Measurements from ENCODE around the gene FZD2. TPM values are rescaled to one million over a fixed set of nuclear protein-coding genes. Genes with fewer than 3 reads are reported as not detected.

FZD2 gene
- total RNA-seq, 2 donors from 2014 or later, result 3.3 to 10.1 TPM

DNA sequence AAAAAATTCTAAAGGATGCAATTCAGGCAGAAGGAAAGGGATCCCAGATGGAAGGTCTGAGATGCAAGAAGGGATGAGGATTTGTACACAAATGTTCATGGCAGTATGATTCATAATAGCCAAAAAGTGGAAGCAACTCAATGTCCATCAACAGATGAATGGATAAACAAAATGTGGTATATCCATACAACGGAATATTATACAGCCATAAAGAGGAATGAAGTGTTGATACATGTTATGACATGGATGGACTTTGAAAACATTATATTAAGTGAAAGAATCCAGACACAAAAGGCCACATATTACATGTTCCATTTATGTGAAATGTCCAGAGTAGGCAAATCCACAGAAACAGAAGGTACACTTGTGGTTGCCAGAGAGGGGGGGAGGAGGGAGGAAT, 30.2 kb upstream of the FZD2 start:
- TF ChIP-seq POLR2A (IDR thresholded peaks at IDR 0.05) (no peak), POLR2AphosphoS5 (IDR thresholded peaks at IDR 0.05) (no peak), CTCF (IDR thresholded peaks at IDR 0.05) (no peak)
- WGBS, result 95% methylated on average over 1 of the region's 1 CpG
- intact Hi-C loops (cut with DNase I), result no loop called here
- Histone ChIP-seq H3K4me3 (no peak overlapping the region), H3K9me3 (no peaks in the 10 kb centered on the region), H3K27me3 (replicated peaks; ENCODE audit: insufficient read depth) (no peaks in the 10 kb centered on the region), H3K4me1 (replicated peaks) (no peaks in the 10 kb centered on the region), H3K36me3 (no peaks in the 10 kb centered on the region), H3K27ac (no peak overlapping the region)
- DNase-seq (ENCODE audit: low spot score), result no peak

DNA sequence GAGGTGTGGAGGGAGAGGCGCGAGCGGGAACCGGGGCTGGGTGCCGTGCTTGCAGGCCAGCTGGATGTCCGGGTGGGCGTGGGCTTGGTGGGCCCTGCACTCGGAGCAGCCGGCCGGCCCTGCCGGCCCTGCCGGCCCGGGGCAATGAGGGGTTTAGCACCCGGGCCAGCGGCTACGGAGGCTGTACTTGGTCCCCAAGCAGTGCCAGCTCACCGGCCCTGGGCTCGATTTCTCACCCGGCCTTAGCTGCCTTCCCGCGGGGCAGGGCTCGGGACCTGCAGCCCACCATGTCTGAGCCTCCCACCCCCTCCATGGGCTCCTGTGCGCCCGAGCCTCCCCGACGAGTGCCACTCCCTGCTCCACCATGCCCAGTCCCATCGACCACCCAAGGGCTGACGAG, 29.3 kb upstream of the FZD2 start:
- no peak overlapping the region for H3K27ac ChIP-seq
- no peaks in the 10 kb centered on the region for H3K36me3 ChIP-seq
- TF ChIP-seq POLR2A (IDR thresholded peaks at IDR 0.05) (no peak), POLR2AphosphoS5 (IDR thresholded peaks at IDR 0.05) (no peak), CTCF (IDR thresholded peaks at IDR 0.05) (no peak)
- no peaks in the 10 kb centered on the region for H3K4me1 ChIP-seq (replicated peaks)
- DNase-seq (ENCODE audit: low spot score), result no peak
- intact Hi-C loops (cut with DNase I), result no loop called here
- H3K9me3 ChIP-seq, result no peaks in the 10 kb centered on the region
- H3K27me3 ChIP-seq (replicated peaks; ENCODE audit: insufficient read depth), result no peaks in the 10 kb centered on the region
- 94% methylated on average over 28 of the region's 28 CpGs for WGBS
- H3K4me3 ChIP-seq, result no peak overlapping the region

GRCh38 chr17:44529864-44530263, 27.4 kb upstream of the FZD2 start:
- no peak for DNase-seq (ENCODE audit: low spot score)
- intact Hi-C loops (cut with DNase I), result loop anchor here (5.0 kb wide), 1 partner anchor 107 kb away; no protein-coding TSS in a partner anchor
- Histone ChIP-seq H3K27me3 (replicated peaks; ENCODE audit: insufficient read depth) (no peaks in the 10 kb centered on the region), H3K27ac (no peak overlapping the region), H3K9me3 (no peaks in the 10 kb centered on the region), H3K36me3 (no peaks in the 10 kb centered on the region), H3K4me1 (replicated peaks) (no peaks in the 10 kb centered on the region), H3K4me3 (no peak overlapping the region)
- TF ChIP-seq CTCF (IDR thresholded peaks at IDR 0.05), result no peak
- TF ChIP-seq POLR2AphosphoS5 (IDR thresholded peaks at IDR 0.05), result no peak
- TF ChIP-seq POLR2A (IDR thresholded peaks at IDR 0.05), result no peak
- WGBS, result 75% methylated on average over 3 of the region's 3 CpGs

DNA sequence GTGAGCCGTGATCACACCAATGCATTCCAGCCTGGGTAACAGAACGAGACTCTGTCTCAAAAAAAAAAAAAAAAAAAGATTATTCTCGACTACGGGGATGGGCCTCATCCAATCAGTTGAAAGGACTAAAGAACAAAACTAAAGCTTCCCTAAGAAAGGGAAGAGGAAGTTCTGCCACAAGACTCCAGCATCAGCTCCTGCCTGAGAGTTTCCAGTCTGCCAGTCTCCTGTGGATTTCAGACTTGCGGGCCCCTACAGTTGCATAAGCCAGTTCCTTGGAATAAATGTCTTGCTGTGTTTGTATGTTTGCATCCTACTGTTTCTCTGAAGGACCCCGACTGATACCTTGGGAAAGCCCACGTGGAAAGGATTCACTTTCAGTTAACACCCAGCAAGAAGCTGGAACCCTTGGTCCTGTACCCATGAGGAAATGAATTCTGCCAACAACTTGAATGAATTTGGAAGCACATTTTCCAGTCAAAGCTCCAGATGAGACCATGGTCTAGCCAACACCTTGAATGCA, 26.3 kb upstream of the FZD2 start:
- Histone ChIP-seq H3K9me3 (no peaks in the 10 kb centered on the region), H3K27ac (no peak overlapping the region), H3K4me3 (no peak overlapping the region), H3K36me3 (no peaks in the 10 kb centered on the region), H3K4me1 (replicated peaks) (no peaks in the 10 kb centered on the region), H3K27me3 (replicated peaks; ENCODE audit: insufficient read depth) (no peaks in the 10 kb centered on the region)
- 82% methylated on average over 7 of the region's 7 CpGs for WGBS
- no peak for TF ChIP-seq POLR2AphosphoS5 (IDR thresholded peaks at IDR 0.05)
- TF ChIP-seq CTCF (IDR thresholded peaks at IDR 0.05), result no peak
- no peak for TF ChIP-seq POLR2A (IDR thresholded peaks at IDR 0.05)
- no peak for DNase-seq (ENCODE audit: low spot score)
- intact Hi-C loops (cut with DNase I), result loop anchor here (5.0 kb wide), 1 partner anchor 106 kb away; no protein-coding TSS in a partner anchor

- no peak overlapping the region for H3K4me3 ChIP-seq
Observed at GRCh38 chr17:44533533-44534246, 23.6 kb upstream of the FZD2 start.

More at GRCh38 chr17:44533533-44534246, 23.6 kb upstream of the FZD2 start:
- no peak overlapping the region for H3K27ac ChIP-seq
- intact Hi-C loops (cut with DNase I), result loop anchor here (5.0 kb wide), 1 partner anchor 104 kb away; no protein-coding TSS in a partner anchor
- TF ChIP-seq CTCF (IDR thresholded peaks at IDR 0.05), result peak; percentile 78 to 94 (median 92)
- TF ChIP-seq POLR2A (IDR thresholded peaks at IDR 0.05), result no peak
- peak; percentile 23 for TF ChIP-seq POLR2AphosphoS5 (IDR thresholded peaks at IDR 0.05)
- peak; percentile 82 for DNase-seq (ENCODE audit: low spot score)
- H3K36me3 ChIP-seq, result no peaks in the 10 kb centered on the region
- 22% methylated on average over 21 of the region's 21 CpGs for WGBS
- H3K4me1 ChIP-seq (replicated peaks), result no peaks in the 10 kb centered on the region
- H3K27me3 ChIP-seq (replicated peaks; ENCODE audit: insufficient read depth), result no peaks in the 10 kb centered on the region
- no peaks in the 10 kb centered on the region for H3K9me3 ChIP-seq
